Measurements from ENCODE around the gene C1QTNF12.
A peak's percentile ranks its signal among the peaks of the same experiment; 100 is the strongest.

Gene C1QTNF12

GRCh38 chr1:1275836-1276235, 29.3 kb upstream of the C1QTNF12 start:
- ATAC-seq (ENCODE audit: low read depth) (no peak), DNase-seq (ENCODE audit: low spot score) (no peak)
- no peak overlapping the region for H3K27ac ChIP-seq (ENCODE audit: poor library complexity, severe bottlenecking)

DNA sequence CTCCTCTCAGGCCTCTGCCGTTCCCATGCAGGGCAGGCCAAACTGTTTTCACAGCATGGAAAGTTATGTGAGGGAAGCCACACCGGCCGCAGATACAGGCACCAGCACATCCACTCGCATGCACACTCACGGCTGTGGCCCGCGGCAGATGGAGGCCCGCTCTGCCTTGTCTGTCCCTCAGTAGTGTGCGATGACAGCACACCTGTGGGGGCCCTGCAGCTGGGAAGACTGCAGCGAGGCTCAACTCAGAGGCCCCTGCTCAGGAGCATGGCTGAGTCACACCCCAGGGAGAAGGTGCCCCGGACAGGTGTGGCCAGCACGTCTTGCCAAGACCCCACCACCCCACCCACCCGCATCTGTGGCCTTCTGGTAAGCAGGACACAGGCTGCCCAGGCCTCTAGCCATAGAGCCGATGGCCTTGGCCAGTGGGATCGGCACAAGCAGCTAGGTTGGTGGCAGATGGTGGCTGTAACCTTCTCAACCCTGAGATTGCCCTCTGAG, 28.5 kb upstream of the C1QTNF12 start:
- H3K27ac ChIP-seq (ENCODE audit: poor library complexity, severe bottlenecking), result no peak overlapping the region
- no peaks in the 10 kb centered on the region for H3K9me3 ChIP-seq (ENCODE audit: severe bottlenecking)
- peaks cover 8% of the 10 kb centered on the region for H3K4me1 ChIP-seq (ENCODE audit: insufficient read depth, poor library complexity, severe bottlenecking)
- H3K36me3 ChIP-seq (ENCODE audit: low read depth), result peaks cover 11% of the 10 kb centered on the region
- H3K4me3 ChIP-seq (ENCODE audit: severe bottlenecking), result no peak overlapping the region
- H3K27me3 ChIP-seq (ENCODE audit: insufficient read depth, poor library complexity, severe bottlenecking), result no peaks in the 10 kb centered on the region
- no peak for ATAC-seq (ENCODE audit: low read depth)
- peak; percentile 53 for DNase-seq (ENCODE audit: low spot score)
- TF ChIP-seq, protein P1, sequence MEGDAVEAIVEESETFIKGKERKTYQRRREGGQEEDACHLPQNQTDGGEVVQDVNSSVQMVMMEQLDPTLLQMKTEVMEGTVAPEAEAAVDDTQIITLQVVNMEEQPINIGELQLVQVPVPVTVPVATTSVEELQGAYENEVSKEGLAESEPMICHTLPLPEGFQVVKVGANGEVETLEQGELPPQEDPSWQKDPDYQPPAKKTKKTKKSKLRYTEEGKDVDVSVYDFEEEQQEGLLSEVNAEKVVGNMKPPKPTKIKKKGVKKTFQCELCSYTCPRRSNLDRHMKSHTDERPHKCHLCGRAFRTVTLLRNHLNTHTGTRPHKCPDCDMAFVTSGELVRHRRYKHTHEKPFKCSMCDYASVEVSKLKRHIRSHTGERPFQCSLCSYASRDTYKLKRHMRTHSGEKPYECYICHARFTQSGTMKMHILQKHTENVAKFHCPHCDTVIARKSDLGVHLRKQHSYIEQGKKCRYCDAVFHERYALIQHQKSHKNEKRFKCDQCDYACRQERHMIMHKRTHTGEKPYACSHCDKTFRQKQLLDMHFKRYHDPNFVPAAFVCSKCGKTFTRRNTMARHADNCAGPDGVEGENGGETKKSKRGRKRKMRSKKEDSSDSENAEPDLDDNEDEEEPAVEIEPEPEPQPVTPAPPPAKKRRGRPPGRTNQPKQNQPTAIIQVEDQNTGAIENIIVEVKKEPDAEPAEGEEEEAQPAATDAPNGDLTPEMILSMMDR (IDR thresholded peaks at IDR 0.05; ENCODE audit: poor library complexity, severe bottlenecking), result no peak

More at GRCh38 chr1:1275836-1276235, 29.3 kb upstream of the C1QTNF12 start:
- H3K9me3 ChIP-seq (ENCODE audit: severe bottlenecking), result no peaks in the 10 kb centered on the region
- H3K4me1 ChIP-seq (ENCODE audit: insufficient read depth, poor library complexity, severe bottlenecking), result peaks cover 8% of the 10 kb centered on the region
- TF ChIP-seq, protein P1 (IDR thresholded peaks at IDR 0.05; ENCODE audit: poor library complexity, severe bottlenecking), result no peak
- H3K4me3 ChIP-seq (ENCODE audit: severe bottlenecking), result no peak overlapping the region
- no peaks in the 10 kb centered on the region for H3K27me3 ChIP-seq (ENCODE audit: insufficient read depth, poor library complexity, severe bottlenecking)
- peaks cover 9% of the 10 kb centered on the region for H3K36me3 ChIP-seq (ENCODE audit: low read depth)

GRCh38 chr1:1274299-1274930, 27.9 kb upstream of the C1QTNF12 start:
- peak; percentile 10 for ATAC-seq (ENCODE audit: low read depth)
- Histone ChIP-seq H3K36me3 (ENCODE audit: low read depth) (peaks cover 16% of the 10 kb centered on the region), H3K4me1 (ENCODE audit: insufficient read depth, poor library complexity, severe bottlenecking) (peaks cover 8% of the 10 kb centered on the region), H3K27ac (ENCODE audit: poor library complexity, severe bottlenecking) (peak overlapping the region; percentile 66), H3K4me3 (ENCODE audit: severe bottlenecking) (peak overlapping the region; percentile 95), H3K27me3 (ENCODE audit: insufficient read depth, poor library complexity, severe bottlenecking) (no peaks in the 10 kb centered on the region), H3K9me3 (ENCODE audit: severe bottlenecking) (no peaks in the 10 kb centered on the region)
- TF ChIP-seq, protein P1 (IDR thresholded peaks at IDR 0.05; ENCODE audit: poor library complexity, severe bottlenecking), result no peak
- DNase-seq (ENCODE audit: low spot score), result peak; percentile 55

DNA sequence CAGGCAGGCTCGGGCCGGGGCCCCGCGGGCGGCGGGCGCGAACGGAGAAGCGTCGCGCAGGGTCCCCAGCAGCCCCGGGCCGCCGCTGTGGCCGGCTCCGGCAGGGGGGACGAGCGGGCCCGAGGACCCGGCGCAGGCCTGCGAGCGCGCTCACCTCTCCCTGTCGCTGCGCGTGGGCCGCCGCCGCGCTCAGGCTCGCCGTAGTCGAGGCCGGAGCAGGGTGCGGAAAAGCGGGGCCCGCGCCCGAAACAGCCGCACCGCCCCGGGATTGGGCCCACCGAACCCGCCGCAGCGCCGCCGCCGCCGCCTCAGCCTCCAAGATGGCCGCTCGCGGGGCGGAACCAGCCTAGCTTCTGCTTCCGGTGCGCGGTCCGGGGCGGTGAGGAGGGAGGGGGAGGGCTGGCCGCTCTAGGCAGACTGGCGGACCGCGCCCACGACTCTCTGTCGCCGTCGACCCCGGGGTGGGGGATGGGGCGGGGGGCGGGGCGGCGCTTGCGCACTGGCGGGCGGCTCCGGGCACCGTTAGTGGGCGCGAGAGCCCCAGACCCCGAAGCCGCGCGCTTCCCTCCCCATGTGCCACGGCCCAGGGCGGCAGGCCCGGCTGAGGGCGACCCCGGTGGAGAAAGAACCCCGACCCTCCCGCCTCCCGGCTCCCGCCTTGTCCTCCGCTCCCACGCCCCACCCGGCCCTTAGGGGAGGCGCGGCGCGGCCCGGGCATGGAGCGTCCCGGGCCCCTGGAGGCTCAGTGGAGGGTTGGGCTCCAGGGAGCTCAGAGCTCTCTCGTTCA, 27.2 kb upstream of the C1QTNF12 start, which contains the start of gene UBE2J2:
TSS of gene UBE2J2 (minus strand) at position 343 of the 787 bp plus-strand sequence. CDS start 5,862 bp downstream, outside the sequence.
- Histone ChIP-seq H3K36me3 (ENCODE audit: low read depth) (peaks cover 16% of the 10 kb centered on the region), H3K4me3 (ENCODE audit: severe bottlenecking) (peak within 1 kb of the TSS; percentile 95), H3K27me3 (ENCODE audit: insufficient read depth, poor library complexity, severe bottlenecking) (no peaks in the 10 kb centered on the region), H3K27ac (ENCODE audit: poor library complexity, severe bottlenecking) (peak within 1 kb of the TSS; percentile 66), H3K9me3 (ENCODE audit: severe bottlenecking) (no peaks in the 10 kb centered on the region), H3K4me1 (ENCODE audit: insufficient read depth, poor library complexity, severe bottlenecking) (peaks cover 8% of the 10 kb centered on the region)
- ATAC-seq (ENCODE audit: low read depth) (peak; percentile 86), DNase-seq (ENCODE audit: low spot score) (peak; percentile 92)
- TF ChIP-seq, protein P1 (IDR thresholded peaks at IDR 0.05; ENCODE audit: poor library complexity, severe bottlenecking), result no peak
